H1 (cell line): Measurements from ENCODE around the gene CST2. TPM values are rescaled to one million over a fixed set of nuclear protein-coding genes. Genes with fewer than 3 reads are reported as not detected.

Experiments
- CTCF ChIA-PET: fragments of 300-600 bp; sonication (Branson Sonifier 250); formaldehyde crosslinking; loops from one replicate; lab custom pipeline; 2021; ENCODE audit not compliant: partially characterized antibody; lab: Charles Lee
- POLR2A ChIA-PET: fragments of 300-600 bp; sonication (Branson Sonifier 250); formaldehyde crosslinking; loops from one replicate; lab custom pipeline; 2021; ENCODE audit warnings: inconsistent platforms; ENCODE audit not compliant: partially characterized antibody; lab: Charles Lee
- DNase-seq, 2 experiments: peaks; one replicate each; pipeline versions ENCODE4 v3.0.0 to v3.0.0-alpha.2; 2010 to 2022; ENCODE audit warnings: low spot score in 2 of 2, low read depth in 1 of 2, mixed read lengths in 1 of 2
- FAIRE-seq: peaks from 2 replicates; lab custom pipeline; 2011; peaks lifted over from hg19 to GRCh38; lab: Jason Lieb, UNC
- H2AFZ ChIP-seq: 2 replicates; pipeline ENCODE4 v1.8.1; 2012; ENCODE audit warnings: low read length, inconsistent platforms
- H2AK5ac ChIP-seq: 2 replicates; pipeline ENCODE4 v1.6.1; 2013; ENCODE audit warnings: low read depth, low read length
- H2BK120ac ChIP-seq: replicated peaks from 2 replicates; pipeline ENCODE3; 2013; ENCODE audit warnings: low read depth, low read length, inconsistent platforms
- H2BK12ac ChIP-seq: 2 replicates; pipeline ENCODE4 v1.6.1; 2013; ENCODE audit warnings: low read depth, low read length
- H2BK15ac ChIP-seq: 2 replicates; pipeline ENCODE4 v1.6.1; 2013; ENCODE audit warnings: low read length
- H2BK20ac ChIP-seq: 2 replicates; pipeline ENCODE4 v1.6.1; 2013; ENCODE audit warnings: low read length
- H2BK5ac ChIP-seq: 2 replicates; pipeline ENCODE4 v1.6.1; 2013; ENCODE audit warnings: low read depth, low read length
- H3K14ac ChIP-seq: 2 replicates; pipeline ENCODE4 v1.6.1; 2013; ENCODE audit warnings: inconsistent platforms; ENCODE audit not compliant: insufficient read length
- H3K18ac ChIP-seq: 2 replicates; pipeline ENCODE4 v1.6.1; 2013; ENCODE audit warnings: low read length; ENCODE audit errors: extremely low read depth
- H3K23ac ChIP-seq: 2 replicates; pipeline ENCODE4 v1.6.1; 2013; ENCODE audit warnings: inconsistent platforms; ENCODE audit not compliant: insufficient read length
- H3K23me2 ChIP-seq: 2 replicates; pipeline ENCODE4 v1.6.1; 2013; ENCODE audit warnings: low read depth, low read length
- H3K27ac ChIP-seq: 2 replicates; pipeline ENCODE4 v1.6.1; 2011; ENCODE audit warnings: low read depth, low read length, inconsistent platforms
- H3K27me3 ChIP-seq, 4 experiments: replicated peaks in 1 of 4; 1 replicate in 1 of 4; 2 replicates in 3 of 4; pipeline versions ENCODE4 v1.6.1 to v1.8.1; 2011 to 2013; ENCODE audit warnings: low read length in 3 of 4, mild to moderate bottlenecking in 3 of 4, inconsistent platforms in 2 of 4, mixed read lengths in 2 of 4, moderate library complexity in 1 of 4; ENCODE audit not compliant: control insufficient read depth in 3 of 4, insufficient read depth in 3 of 4; ENCODE audit errors: extremely low read depth in 1 of 4
- H3K36me3 ChIP-seq, 4 experiments: 2 replicates each; pipeline versions ENCODE4 v1.6.1 to v1.8.1; 2011 to 2013; ENCODE audit warnings: mild to moderate bottlenecking in 4 of 4, low read length in 3 of 4, moderate library complexity in 2 of 4, control low read depth in 1 of 4, inconsistent platforms in 1 of 4; ENCODE audit not compliant: insufficient read depth in 4 of 4, control insufficient read depth in 2 of 4
- H3K4ac ChIP-seq: replicated peaks from 2 replicates; pipeline ENCODE3; 2013; ENCODE audit warnings: low read length, low read depth, mixed read lengths, inconsistent platforms; ENCODE audit not compliant: insufficient read length
- H3K4me1 ChIP-seq, 4 experiments: replicated peaks in 1 of 4; 1 replicate in 1 of 4; 2 replicates in 3 of 4; pipeline versions ENCODE4 v1.6.1 to v1.8.1; 2011 to 2013; ENCODE audit warnings: low read length in 3 of 4, inconsistent platforms in 2 of 4, mixed read lengths in 1 of 4; ENCODE audit not compliant: insufficient read depth in 4 of 4, control insufficient read depth in 3 of 4
- H3K4me2 ChIP-seq, 2 experiments: 2 replicates each; pipeline versions ENCODE4 v1.6.1 to v1.8.1; 2011 to 2013; ENCODE audit warnings: low read depth in 2 of 2, low read length in 2 of 2, control low read depth in 1 of 2, inconsistent platforms in 1 of 2, mild to moderate bottlenecking in 1 of 2; ENCODE audit not compliant: insufficient read depth in 1 of 2
- H3K4me3 ChIP-seq, 4 experiments: fragments of 200-600, 300-600 bp in 1 of 4; sonication (generic), shearing (Covaris generic), sonication (Bioruptor Twin) in 1 of 4; 2 replicates each; pipeline versions ENCODE4 v1.5.1 to v1.8.1; 2011 to 2016; ENCODE audit warnings: low read length in 4 of 4, low read depth in 3 of 4, control low read depth in 2 of 4, inconsistent platforms in 2 of 4, mild to moderate bottlenecking in 2 of 4, mixed read lengths in 1 of 4, moderate library complexity in 1 of 4; ENCODE audit not compliant: insufficient read depth in 2 of 4; ENCODE audit errors: extremely low read depth in 1 of 4
- H3K56ac ChIP-seq: replicated peaks from 2 replicates; pipeline ENCODE3; 2013; ENCODE audit warnings: low read depth, mild to moderate bottlenecking, mixed read lengths, low read length, inconsistent platforms; ENCODE audit not compliant: insufficient read length
- H3K79me1 ChIP-seq: 2 replicates; pipeline ENCODE4 v1.6.1; 2013; ENCODE audit warnings: low read depth, low read length, control low read depth
- H3K79me2 ChIP-seq, 2 experiments: 2 replicates each; pipeline versions ENCODE4 v1.6.1 to v1.8.1; 2012 to 2013; ENCODE audit warnings: low read length in 2 of 2, mild to moderate bottlenecking in 2 of 2, inconsistent platforms in 1 of 2; ENCODE audit not compliant: insufficient read depth in 2 of 2, control insufficient read depth in 1 of 2
- H3K9ac ChIP-seq, 4 experiments: replicated peaks in 1 of 4; 1 replicate in 1 of 4; 2 replicates in 3 of 4; pipeline versions ENCODE4 v1.6.1 to v1.8.1; 2011 to 2013; ENCODE audit warnings: low read depth in 3 of 4, low read length in 3 of 4, control low read depth in 2 of 4, mild to moderate bottlenecking in 2 of 4, moderate library complexity in 2 of 4, inconsistent platforms in 1 of 4; ENCODE audit errors: extremely low read depth in 1 of 4
- H3K9me3 ChIP-seq, 2 experiments: 2 replicates each; pipeline versions ENCODE4 v1.6.1 to v1.8.1; 2012 to 2013; ENCODE audit warnings: mild to moderate bottlenecking in 2 of 2, moderate library complexity in 2 of 2, control low read depth in 1 of 2, inconsistent platforms in 1 of 2, low read depth in 1 of 2, low read length in 1 of 2, mixed read lengths in 1 of 2; ENCODE audit not compliant: insufficient read depth in 2 of 2
- H4K20me1 ChIP-seq, 2 experiments: replicated peaks in 1 of 2; 2 replicates each; pipeline versions ENCODE3 to v1.8.1; 2011 to 2013; ENCODE audit warnings: inconsistent platforms in 2 of 2, low read length in 2 of 2, mild to moderate bottlenecking in 1 of 2; ENCODE audit not compliant: insufficient read depth in 2 of 2, control insufficient read depth in 1 of 2
- H4K5ac ChIP-seq: 2 replicates; pipeline ENCODE4 v1.6.1; 2013; ENCODE audit warnings: low read length, low read depth, mixed read lengths, inconsistent platforms; ENCODE audit not compliant: insufficient read length
- H4K8ac ChIP-seq: 2 replicates; pipeline ENCODE4 v1.8.0; 2013; ENCODE audit warnings: mild to moderate bottlenecking, moderate library complexity, low read length, inconsistent platforms; ENCODE audit not compliant: insufficient read depth; ENCODE audit errors: extremely low read depth
- H4K91ac ChIP-seq: replicated peaks from 2 replicates; pipeline ENCODE3; 2013; ENCODE audit warnings: low read length, mixed read lengths, inconsistent platforms; ENCODE audit not compliant: insufficient read length
- BCL11A ChIP-seq, 2 experiments: IDR thresholded peaks; one replicate each; pipeline ENCODE4 v1.6.1; 2011; ENCODE audit warnings: low read depth in 2 of 2, low read length in 2 of 2, mild to moderate bottlenecking in 2 of 2
- CTCF ChIP-seq, 3 experiments: IDR thresholded peaks; 1 replicate in 2 of 3; 2 replicates in 1 of 3; pipeline versions ENCODE4 v1.5.1 to v1.6.1; 2011; ENCODE audit warnings: low read length in 3 of 3, mild to moderate bottlenecking in 3 of 3, inconsistent platforms in 2 of 3, low read depth in 1 of 3, moderate library complexity in 1 of 3; ENCODE audit not compliant: insufficient read depth in 1 of 3; ENCODE audit errors: control extremely low read depth in 1 of 3
- EGR1 ChIP-seq: IDR thresholded peaks from 2 replicates; pipeline ENCODE4 v1.6.1; 2011; ENCODE audit warnings: low read depth, low read length, borderline replicate concordance
- GABPA ChIP-seq: IDR thresholded peaks from 2 replicates; pipeline ENCODE4 v1.6.1; 2011; ENCODE audit warnings: mild to moderate bottlenecking, low read length, moderate library complexity, borderline replicate concordance; ENCODE audit not compliant: insufficient read depth
- JUN ChIP-seq: IDR thresholded peaks from 2 replicates; pipeline ENCODE4 v1.6.1; 2011; ENCODE audit warnings: low read depth, mild to moderate bottlenecking, improper control_type of control experiment, low read length
- NRF1 ChIP-seq: IDR thresholded peaks from 2 replicates; pipeline ENCODE4 v1.6.1; 2011; ENCODE audit warnings: mild to moderate bottlenecking, low read depth, low read length, improper control_type of control experiment
- RBBP5 ChIP-seq: IDR thresholded peaks from 2 replicates; pipeline ENCODE4 v1.7.1; 2012; ENCODE audit warnings: low read depth, mild to moderate bottlenecking, inconsistent platforms, low read length, moderate library complexity, borderline replicate concordance
- RXRA ChIP-seq: IDR thresholded peaks from 2 replicates; pipeline ENCODE4 v1.6.1; 2011; ENCODE audit warnings: low read depth, mild to moderate bottlenecking, low read length, moderate library complexity; ENCODE audit not compliant: insufficient read depth
- SAP30 ChIP-seq: fragments of 300-600 bp; sonication (generic); IDR thresholded peaks from 2 replicates; pipeline ENCODE4 v1.7.1; 2012; ENCODE audit warnings: low read length, moderate library complexity, mild to moderate bottlenecking, inconsistent platforms; ENCODE audit not compliant: insufficient read depth, insufficient replicate concordance
- SP4 ChIP-seq: IDR thresholded peaks from 2 replicates; pipeline ENCODE4 v1.6.1; 2012; ENCODE audit warnings: low read length, inconsistent platforms
- SRF ChIP-seq: IDR thresholded peaks from 2 replicates; pipeline ENCODE4 v1.6.1; 2011; ENCODE audit warnings: mild to moderate bottlenecking, low read depth, low read length, moderate library complexity
- TBP ChIP-seq: IDR thresholded peaks from 2 replicates; pipeline ENCODE4 v1.6.1; 2011; ENCODE audit warnings: low read depth, low read length, improper control_type of control experiment
- WGBS, 2 experiments: shearing (Covaris generic) in 1 of 2; methylation state at CpG; one replicate each; pipeline versions ENCODE4 v1.1.6 to v1.1.7; 2013 to 2015; ENCODE audit warnings: low lambda C conversion rate in 2 of 2, mixed read lengths in 2 of 2, inconsistent platforms in 1 of 2, low coverage in 1 of 2, missing lambda C conversion rate in 1 of 2; ENCODE audit not compliant: insufficient replicate concordance in 2 of 2, insufficient coverage in 1 of 2, insufficient read length in 1 of 2; ENCODE audit errors: extremely low coverage in 1 of 2, missing lambda C conversion rate in 1 of 2; 5-methylcytosine and 5-hydroxymethylcytosine counted together
- polyA plus RNA-seq, 7 experiments: library from polyadenylated mRNA; depleted of rRNA in 3 of 7; stranded (reverse) in 5 of 7; unstranded in 2 of 7; fragments of >200 nt in 5 of 7; fragments of 200-250 nt in 2 of 7; gene quantifications; 1 replicate in 5 of 7; 2 replicates in 1 of 7; 4 replicates in 1 of 7; pipeline versions ENCODE4 v1.2.1 to v1.2.3, GENCODE V29; 2011 to 2013; ENCODE audit warnings: missing spikeins in 2 of 7, mixed read lengths in 2 of 7
- total RNA-seq: library from RNA; stranded (reverse); fragmentation: NEBNext Ultra II Directional; extraction: Animal tissue kit (Norgen Biotek cat#: 25700); gene quantifications from 2 replicates; pipeline ENCODE4 v1.2.1, GENCODE V29; 2021

Gene CST2
- total and polyA plus RNA-seq, 2 of the 8 experiments (the other 6 are each of a cell fraction or from before 2014, with no cell fraction given): not detected

GRCh38 chr20:23856226-23856625, 29.7 kb upstream of the CST2 start:
- no peaks in the 10 kb centered on the region for H3K23me2 ChIP-seq
- H4K20me1 ChIP-seq: no peaks in the 10 kb centered on the region
- H2AK5ac ChIP-seq: peak overlapping the region; percentile 60; the same call in 1 of the 2 replicates
- H4K91ac ChIP-seq: no peak overlapping the region
- H3K36me3 ChIP-seq: no peaks in the 10 kb centered on the region
- H2BK5ac ChIP-seq: 0 out of 2 replicates have a peak overlapping the region, but pooled peaks have one; percentile 6
- H2BK12ac ChIP-seq: no peak overlapping the region
- H3K4me3 ChIP-seq: no peak overlapping the region
- H2BK15ac ChIP-seq: 0 out of 2 replicates have a peak overlapping the region, but pooled peaks have one; percentile 34
- H3K9ac ChIP-seq: no peak overlapping the region
- no peak for FAIRE-seq
- no peak overlapping the region for H2AFZ ChIP-seq
- POLR2A ChIA-PET: no interaction called here
- peaks cover 0 to 4% (median 0%) of the 10 kb centered on the region in 4 experiments; a peak in 1 of 7 replicates for H3K4me1 ChIP-seq
- H3K27ac ChIP-seq: no peak overlapping the region
- CTCF ChIA-PET: interaction anchor here (1.2 kb wide), 1 partner anchor 57 kb away, joined by 3 read pairs; no protein-coding TSS in a partner anchor
- no peaks in the 10 kb centered on the region for H3K27me3 ChIP-seq
- peak overlapping the region; percentile 6 for H3K4ac ChIP-seq
- no peaks in the 10 kb centered on the region for H3K79me1 ChIP-seq
- H3K56ac ChIP-seq: no peak overlapping the region
- no peak for DNase-seq
- H2BK20ac ChIP-seq: no peak overlapping the region
- H3K79me2 ChIP-seq: no peaks in the 10 kb centered on the region
- no peak overlapping the region for H3K23ac ChIP-seq
- H3K18ac ChIP-seq: no peak overlapping the region
- WGBS, 2 experiments: 94% methylated on average over 5 of the region's 5 CpGs; no CpG with 5 or more reads in 1 of the 2 experiments
- no peak overlapping the region for H2BK120ac ChIP-seq
- no peak overlapping the region for H4K5ac ChIP-seq
- H4K8ac ChIP-seq: no peak overlapping the region
- H3K14ac ChIP-seq: no peak overlapping the region
- no peaks in the 10 kb centered on the region for H3K9me3 ChIP-seq
- no peak overlapping the region for H3K4me2 ChIP-seq
- TF ChIP-seq CTCF (IDR thresholded peaks at IDR 0.05; ENCODE audit: control extremely low read depth in 1 of 3, insufficient read depth in 1 of 3, low read depth in 1 of 3, low read length in 3 of 3) (no peak), GABPA (no peak), SRF (no peak), JUN (no peak), BCL11A (IDR thresholded peaks at IDR 0.05; ENCODE audit: low read depth in 2 of 2, low read length in 2 of 2) (no peak), NRF1 (no peak), RXRA (no peak), SAP30 (no peak), EGR1 (no peak), RBBP5 (no peak), SP4 (no peak), TBP (no peak)
